Measurements from ENCODE around the gene PAX9. TPM values are rescaled to one million over a fixed set of nuclear protein-coding genes. Genes with fewer than 3 reads are reported as not detected.

PAX9 gene
- total RNA-seq = not detected in 2 replicates

DNA sequence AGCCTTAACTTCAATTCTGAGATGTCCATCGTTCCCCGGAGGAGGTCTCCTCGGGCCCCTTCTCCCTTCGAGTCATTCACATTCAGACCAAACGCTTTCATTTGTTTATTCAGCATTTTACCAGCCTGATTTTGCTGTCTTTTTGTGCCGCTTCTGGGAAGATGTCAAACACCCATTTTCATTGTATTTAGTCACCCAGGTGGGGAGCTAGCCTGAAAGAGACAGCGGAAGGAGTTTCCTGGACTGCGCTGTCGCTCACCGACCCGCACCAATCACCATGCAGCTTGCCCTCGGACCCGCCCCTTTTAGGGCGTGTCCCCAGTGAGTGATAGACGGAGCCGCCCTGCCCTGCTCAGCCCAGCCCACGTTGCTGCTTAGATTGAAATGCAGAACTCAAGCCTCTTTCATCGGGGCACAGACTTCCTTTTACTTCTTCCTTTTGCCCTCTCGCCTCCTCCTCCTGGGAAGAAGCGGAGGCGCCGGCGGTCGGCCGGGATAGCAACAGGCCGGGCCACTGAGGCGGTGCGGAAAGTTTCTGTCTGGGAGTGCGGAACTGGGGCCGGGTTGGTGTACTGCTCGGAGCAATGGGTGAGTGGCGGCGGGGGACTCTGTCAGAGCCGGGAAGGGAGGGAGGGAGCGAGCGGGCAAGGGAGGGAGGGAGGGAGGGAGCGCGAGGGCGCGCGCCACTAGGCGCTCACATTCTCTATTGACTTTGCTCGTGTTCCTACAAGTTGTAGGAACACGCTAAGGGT lies at the start of gene PAX9:
Gene PAX9, plus strand, starts transcription at position 355 of the 752 bp plus-strand sequence. Its CDS starts 230 bp downstream, at position 585.
- TF ChIP-seq, protein P1, sequence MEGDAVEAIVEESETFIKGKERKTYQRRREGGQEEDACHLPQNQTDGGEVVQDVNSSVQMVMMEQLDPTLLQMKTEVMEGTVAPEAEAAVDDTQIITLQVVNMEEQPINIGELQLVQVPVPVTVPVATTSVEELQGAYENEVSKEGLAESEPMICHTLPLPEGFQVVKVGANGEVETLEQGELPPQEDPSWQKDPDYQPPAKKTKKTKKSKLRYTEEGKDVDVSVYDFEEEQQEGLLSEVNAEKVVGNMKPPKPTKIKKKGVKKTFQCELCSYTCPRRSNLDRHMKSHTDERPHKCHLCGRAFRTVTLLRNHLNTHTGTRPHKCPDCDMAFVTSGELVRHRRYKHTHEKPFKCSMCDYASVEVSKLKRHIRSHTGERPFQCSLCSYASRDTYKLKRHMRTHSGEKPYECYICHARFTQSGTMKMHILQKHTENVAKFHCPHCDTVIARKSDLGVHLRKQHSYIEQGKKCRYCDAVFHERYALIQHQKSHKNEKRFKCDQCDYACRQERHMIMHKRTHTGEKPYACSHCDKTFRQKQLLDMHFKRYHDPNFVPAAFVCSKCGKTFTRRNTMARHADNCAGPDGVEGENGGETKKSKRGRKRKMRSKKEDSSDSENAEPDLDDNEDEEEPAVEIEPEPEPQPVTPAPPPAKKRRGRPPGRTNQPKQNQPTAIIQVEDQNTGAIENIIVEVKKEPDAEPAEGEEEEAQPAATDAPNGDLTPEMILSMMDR (IDR thresholded peaks at IDR 0.05; ENCODE audit: insufficient read depth, low read depth, low read length) = no peak
- no peak for DNase-seq (ENCODE audit: low read depth)

DNA sequence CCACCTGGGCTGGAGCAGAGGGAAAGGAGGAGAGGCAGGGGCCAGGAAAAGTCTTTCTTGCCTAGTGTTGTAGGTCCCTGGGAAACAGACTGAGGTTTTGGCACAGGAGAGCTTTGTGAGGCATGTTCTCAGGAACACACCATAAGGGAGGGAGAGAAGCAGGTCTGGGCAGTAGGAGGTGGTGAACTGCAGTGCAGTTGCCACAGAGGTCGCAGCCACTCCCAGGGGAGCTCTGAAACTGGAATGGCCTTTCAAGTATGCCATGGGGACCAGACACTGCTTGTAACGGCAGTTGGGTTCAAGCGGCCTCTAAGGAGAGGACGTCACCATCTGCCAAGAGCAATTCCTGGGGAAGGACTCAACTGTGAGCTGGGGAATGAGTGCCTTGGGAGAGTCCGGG lies 43.8 kb upstream of the PAX9 start:
- no peak for DNase-seq (ENCODE audit: low read depth)
- TF ChIP-seq, protein P1 (IDR thresholded peaks at IDR 0.05; ENCODE audit: insufficient read depth, low read depth, low read length) = no peak
- H3K4me3 ChIP-seq (ENCODE audit: low read depth, low read length) = no peak overlapping the region

More for the DNA sequence above, at the start of gene PAX9:
- H3K4me3 ChIP-seq (ENCODE audit: low read depth, low read length) = no peak within 1 kb of the TSS

GRCh38 chr14:36618641-36619040 lies 43.0 kb upstream of the PAX9 start:
- TF ChIP-seq, protein P1 (IDR thresholded peaks at IDR 0.05; ENCODE audit: insufficient read depth, low read depth, low read length) = no peak
- no peak overlapping the region for H3K4me3 ChIP-seq (ENCODE audit: low read depth, low read length)
- DNase-seq (ENCODE audit: low read depth) = no peak

DNA sequence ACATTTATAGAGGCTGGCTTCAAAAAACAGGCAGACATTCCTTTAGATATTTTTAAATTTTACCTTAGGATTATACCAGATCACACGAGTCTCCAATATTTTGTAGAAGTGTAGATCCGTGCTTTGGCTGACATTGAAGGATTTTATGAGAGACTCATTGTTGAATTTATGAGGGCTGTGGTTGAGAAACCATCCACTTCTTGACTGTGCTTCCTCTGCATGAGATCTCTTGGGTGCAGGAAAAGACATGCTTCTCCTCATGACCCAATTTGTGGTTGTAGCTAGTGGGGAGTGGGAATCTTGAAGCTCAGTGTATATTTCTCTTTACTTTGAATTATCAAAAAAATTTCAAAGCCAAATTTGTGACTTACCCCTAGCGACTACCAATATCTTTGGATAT lies 42.5 kb upstream of the PAX9 start:
- DNase-seq (ENCODE audit: low read depth) = no peak
- TF ChIP-seq, protein P1 (IDR thresholded peaks at IDR 0.05; ENCODE audit: insufficient read depth, low read depth, low read length) = no peak
- H3K4me3 ChIP-seq (ENCODE audit: low read depth, low read length) = no peak overlapping the region

DNA sequence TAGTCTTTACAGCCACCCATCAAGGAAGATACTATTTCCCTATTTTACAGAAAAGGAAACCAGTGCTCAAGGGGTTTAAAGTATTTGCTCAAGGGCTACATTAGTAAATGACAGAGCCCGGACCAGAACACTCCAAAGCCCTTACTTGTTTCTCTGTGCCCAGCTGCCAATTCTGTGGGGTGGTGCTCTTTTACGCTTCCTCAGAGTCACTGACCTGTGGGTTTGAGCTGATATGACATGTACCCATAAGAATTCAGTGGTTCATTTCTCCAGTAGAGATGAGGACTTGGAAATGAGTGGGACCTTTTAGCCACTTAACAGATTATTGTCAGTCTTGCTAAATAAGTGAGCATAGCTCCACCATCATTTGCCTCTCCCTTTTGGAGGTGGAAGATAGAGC lies 41.8 kb upstream of the PAX9 start:
- no peak overlapping the region for H3K4me3 ChIP-seq (ENCODE audit: low read depth, low read length)
- TF ChIP-seq, protein P1 (IDR thresholded peaks at IDR 0.05; ENCODE audit: insufficient read depth, low read depth, low read length) = no peak
- DNase-seq (ENCODE audit: low read depth) = no peak

DNA sequence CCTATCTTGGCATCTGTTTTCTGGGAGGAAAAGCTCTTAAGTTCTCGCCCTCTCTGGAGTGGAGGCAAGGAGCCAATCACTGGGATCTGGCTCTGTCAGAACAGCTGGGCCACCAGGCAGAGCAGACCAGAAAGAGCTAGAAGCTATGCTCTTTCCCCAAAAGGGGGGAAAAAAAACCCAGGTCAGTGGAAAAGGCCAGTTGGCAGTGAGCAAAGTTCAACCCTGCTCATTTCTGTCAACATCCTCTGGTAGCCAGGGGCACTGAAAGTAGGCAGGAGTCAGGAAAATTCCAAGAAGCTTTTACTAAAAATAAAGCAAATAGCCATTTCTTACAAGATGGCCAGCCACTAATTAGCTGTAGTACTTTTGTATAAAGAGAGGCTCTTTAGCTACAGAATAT lies 36.6 kb upstream of the PAX9 start:
- TF ChIP-seq, protein P1 (IDR thresholded peaks at IDR 0.05; ENCODE audit: insufficient read depth, low read depth, low read length) = no peak
- no peak for DNase-seq (ENCODE audit: low read depth)
- H3K4me3 ChIP-seq (ENCODE audit: low read depth, low read length) = no peak overlapping the region

- DNase-seq (ENCODE audit: low read depth) = no peak
- TF ChIP-seq, protein P1 (IDR thresholded peaks at IDR 0.05; ENCODE audit: insufficient read depth, low read depth, low read length) = no peak
These were observed 36.2 kb upstream of the PAX9 start for GRCh38 chr14:36625436-36625835.

More at GRCh38 chr14:36625436-36625835, 36.2 kb upstream of the PAX9 start:
- no peak overlapping the region for H3K4me3 ChIP-seq (ENCODE audit: low read depth, low read length)

Data from fibroblast of villous mesenchyme (primary cell).